Activated gamma-delta T cell (primary cell): ENCODE measurements around the gene VSTM2B.
"Not testable (repeated sequence)": the region's sequence is repeated elsewhere in the genome, so short reads cannot be mapped to it uniquely, and the experiment has no call there.

Experiments used
- DNase-seq: peaks from one replicate; lab custom pipeline; 2025; lab: John Stamatoyannopoulos, UW

The VSTM2B gene

GRCh38 chr19:29530540-29531457, 5.0 kb downstream of the VSTM2B start:
- DNase-seq: no peak

- no peak for DNase-seq
Observed at GRCh38 chr19:29531458-29532025, 5.7 kb downstream of the VSTM2B start.

- DNase-seq: no peak
Observed at GRCh38 chr19:29532097-29532496, 6.3 kb downstream of the VSTM2B start.

- DNase-seq: no peak
Observed at GRCh38 chr19:29532956-29533355, 7.2 kb downstream of the VSTM2B start.

GRCh38 chr19:29533578-29534544, 8.1 kb downstream of the VSTM2B start:
- DNase-seq: no peak

GRCh38 chr19:29535214-29535831, 9.5 kb downstream of the VSTM2B start:
- no peak for DNase-seq

- no peak for DNase-seq
Observed at GRCh38 chr19:29535984-29536508, 10.3 kb downstream of the VSTM2B start.

GRCh38 chr19:29537181-29537580, 11.4 kb downstream of the VSTM2B start:
- no peak for DNase-seq

GRCh38 chr19:29537601-29538000, 11.8 kb downstream of the VSTM2B start:
- no peak for DNase-seq

GRCh38 chr19:29538146-29538545, 12.4 kb downstream of the VSTM2B start:
- DNase-seq: no peak

- no peak for DNase-seq
Observed at GRCh38 chr19:29538651-29539050, 12.9 kb downstream of the VSTM2B start.

GRCh38 chr19:29539131-29539530, 13.3 kb downstream of the VSTM2B start:
- no peak for DNase-seq

- no peak for DNase-seq
Observed at GRCh38 chr19:29539670-29540069, 13.9 kb downstream of the VSTM2B start.

- DNase-seq: no peak
Observed at GRCh38 chr19:29540114-29540513, 14.3 kb downstream of the VSTM2B start.

GRCh38 chr19:29541473-29542253, 15.9 kb downstream of the VSTM2B start:
- no peak for DNase-seq

GRCh38 chr19:29542327-29542726, 16.5 kb downstream of the VSTM2B start:
- no peak for DNase-seq

- no peak for DNase-seq
Observed at GRCh38 chr19:29542776-29543175, 17.0 kb downstream of the VSTM2B start.

- DNase-seq: no peak
Observed at GRCh38 chr19:29543381-29543780, 17.6 kb downstream of the VSTM2B start.

- no peak for DNase-seq
Observed at GRCh38 chr19:29544656-29545360, 19.0 kb downstream of the VSTM2B start.

- not testable (repeated sequence) for DNase-seq
Observed at GRCh38 chr19:29545447-29545846, 19.7 kb downstream of the VSTM2B start.
